K562 (cell line): ENCODE results near the gene XPR1. TPM values are rescaled to one million over a fixed set of nuclear protein-coding genes. Genes with fewer than 3 reads are reported as not detected.
A peak's percentile ranks its signal among the peaks of the same experiment; 100 is the strongest.

Source experiments
- ATAC-seq: fragments of 200-7000 bp; cut with Tn5 transposase; 3 replicates; pipeline ENCODE4 v1.9.1; 2020; ENCODE audit warnings: moderate library complexity
- BruUV-seq: library from RNA; stranded (reverse); fragments of 400-500 nt; replicated peaks from 2 replicates; lab custom pipeline; 2021; lab: Mats Ljungman, UMichigan
- CTCF ChIA-PET: fragments of 300-600 bp; formaldehyde crosslinking; extraction: SDS; loops from one replicate; lab custom pipeline; 2021; ENCODE audit warnings: low intra/inter-chr PET ratio; lab: Yijun Ruan, JAX
- POLR2A ChIA-PET: fragments of 300-600, 350-650 bp; sonication (Branson Sonifier 250); formaldehyde crosslinking; extraction: SDS; loops from one replicate; lab custom pipeline; 2021; ENCODE audit warnings: antibody characterized with exemption, inconsistent platforms; lab: Yijun Ruan, JAX
- DNase-seq, 4 experiments: peaks; one replicate each; pipeline versions ENCODE4 v3.0.0 to v3.0.0-alpha.2; 2011 to 2018; ENCODE audit warnings: low spot score in 3 of 4, mixed read lengths in 3 of 4; ENCODE audit errors: extremely low read depth in 1 of 4
- FAIRE-seq: peaks from 2 replicates; lab custom pipeline; 2011; peaks lifted over from hg19 to GRCh38; lab: Jason Lieb, UNC
- H2AFZ ChIP-seq: 2 replicates; pipeline ENCODE4 v1.6.0; 2011; ENCODE audit warnings: low read depth, low read length, control low read depth, inconsistent platforms
- H3K27ac ChIP-seq: fragments of 200-600 bp; 3 replicates; pipeline ENCODE4 v1.8.0; 2011; ENCODE audit warnings: low read depth, mild to moderate bottlenecking, control low read depth, inconsistent platforms, low read length, moderate library complexity, mixed read lengths; ENCODE audit errors: extremely low read depth
- H3K27me3 ChIP-seq, 2 experiments: fragments of 300-600 bp in 1 of 2; 2 replicates in 1 of 2; 3 replicates in 1 of 2; pipeline versions ENCODE4 v1.6.0 to v1.8.0; 2011; ENCODE audit warnings: inconsistent platforms in 2 of 2, low read length in 2 of 2, mild to moderate bottlenecking in 1 of 2, mixed read lengths in 1 of 2, moderate library complexity in 1 of 2; ENCODE audit not compliant: control insufficient read depth in 2 of 2, insufficient read depth in 2 of 2
- H3K36me3 ChIP-seq: fragments of 300-600 bp; 3 replicates; pipeline ENCODE4 v1.8.0; 2011; ENCODE audit warnings: mild to moderate bottlenecking, low read length, inconsistent platforms; ENCODE audit not compliant: control insufficient read depth, insufficient read depth
- H3K4me1 ChIP-seq, 2 experiments: fragments of 200-600 bp in 1 of 2; replicated peaks in 1 of 2; 2 replicates in 1 of 2; 3 replicates in 1 of 2; pipeline versions ENCODE4 v1.5.1 to v1.8.0; 2011; ENCODE audit warnings: inconsistent platforms in 2 of 2, low read length in 2 of 2, mild to moderate bottlenecking in 1 of 2, mixed read lengths in 1 of 2, moderate library complexity in 1 of 2; ENCODE audit not compliant: control insufficient read depth in 2 of 2, insufficient read depth in 2 of 2
- H3K4me2 ChIP-seq: 2 replicates; pipeline ENCODE4 v1.6.1; 2011; ENCODE audit warnings: low read length, control low read depth, inconsistent platforms, mixed read lengths; ENCODE audit not compliant: insufficient read depth
- H3K4me3 ChIP-seq: fragments of 200-600 bp; sonication (generic), shearing (Covaris generic); 2 replicates; pipeline ENCODE4 v1.5.1; 2016; ENCODE audit warnings: control low read depth, inconsistent platforms
- H3K79me2 ChIP-seq: fragments of 200-600 bp; 3 replicates; pipeline ENCODE4 v1.8.0; 2011; ENCODE audit warnings: low read length, inconsistent platforms; ENCODE audit not compliant: control insufficient read depth, insufficient read depth
- H3K9ac ChIP-seq, 2 experiments: 2 replicates each; pipeline versions ENCODE4 v1.6.0 to v1.6.1; 2011; ENCODE audit warnings: low read depth in 2 of 2, low read length in 2 of 2, control low read depth in 1 of 2, inconsistent platforms in 1 of 2, mild to moderate bottlenecking in 1 of 2, mixed read lengths in 1 of 2; ENCODE audit not compliant: insufficient read depth in 1 of 2
- H3K9me1 ChIP-seq: one replicate; pipeline ENCODE4 v1.6.0; 2011; ENCODE audit warnings: inconsistent platforms, mild to moderate bottlenecking, low read length, moderate library complexity; ENCODE audit not compliant: control insufficient read depth, insufficient read depth
- H3K9me3 ChIP-seq: replicated peaks from 2 replicates; pipeline ENCODE4 v1.5.1; 2011; ENCODE audit warnings: low read depth, low read length, inconsistent platforms; ENCODE audit not compliant: control insufficient read depth, insufficient read depth
- H4K20me1 ChIP-seq: replicated peaks from 2 replicates; pipeline ENCODE4 v1.6.1; 2011; ENCODE audit warnings: low read length, inconsistent platforms, mixed read lengths; ENCODE audit not compliant: control insufficient read depth, insufficient read depth
- WGBS: fragments of 100-300 bp; shearing (Covaris generic); methylation state at CpG from one replicate; pipeline ENCODE4 v1.1.6; 2016; ENCODE audit warnings: low coverage, mixed read lengths; ENCODE audit not compliant: insufficient coverage; ENCODE audit errors: missing lambda C conversion rate; 5-methylcytosine and 5-hydroxymethylcytosine counted together
- in situ Hi-C: fragments of 300-500 bp; cut with MboI; formaldehyde crosslinking; loops from 4 replicates; pipeline ENCODE4 v1.15.0; 2018; ENCODE audit warnings: inconsistent platforms, mixed read lengths
- intact Hi-C: fragments of 100-400 bp; cut with micrococcal nuclease; formaldehyde crosslinking; loops from 2 replicates; pipeline ENCODE4 v1.14.2; 2022
- polyA plus RNA-seq, 8 experiments: library from polyadenylated mRNA; depleted of rRNA in 4 of 8; stranded (reverse) in 5 of 8; unstranded in 3 of 8; fragments of >200 nt; fragmentation: Nextera tagmentation in 2 of 8; fragmentation: Illumina TruSeq in 1 of 8; extraction: Ambion mirVana in 2 of 8; extraction: Trizol in 1 of 8; gene quantifications; 2 replicates each; pipeline versions ENCODE4 v1.2.1 to v1.2.3, GENCODE V29; 2011 to 2014; ENCODE audit warnings: inconsistent platforms in 1 of 8, missing spikeins in 1 of 8
- total RNA-seq, 7 experiments: library from RNA; depleted of rRNA in 6 of 7; stranded (reverse); fragments of >200 nt in 6 of 7; fragmentation: Illumina TruSeq in 2 of 7; extraction: Trizol in 2 of 7; gene quantifications; 2 replicates each; pipeline versions ENCODE4 v1.2.1 to v1.2.3, GENCODE V29; 2011 to 2021; ENCODE audit warnings: low replicate concordance in 1 of 7
- TF ChIP-seq, protein P1 (sequence below), 2 experiments: fragments of 450-650 bp in 1 of 2; sonication (generic) in 1 of 2; formaldehyde crosslinking in 1 of 2; IDR thresholded peaks in 1 of 2; conservative IDR thresholded peaks in 1 of 2; 2 replicates each; pipeline versions ENCODE4 v1.6.1 to v1.8.1; 2016 to 2023; ENCODE audit warnings: mild to moderate bottlenecking in 2 of 2, moderate library complexity in 2 of 2, inconsistent platforms in 1 of 2, missing genetic modification reagents in 1 of 2
- TF ChIP-seq, protein P2 (sequence below), 2 experiments: fragments of 450-650 bp; IDR thresholded peaks; 2 replicates each; pipeline ENCODE4 v1.6.1; 2016; ENCODE audit warnings: mild to moderate bottlenecking in 2 of 2, borderline replicate concordance in 1 of 2, low read depth in 1 of 2, moderate library complexity in 1 of 2

XPR1 gene
- total and polyA plus RNA-seq, 9 of the 15 experiments (the other 6 are each of a cell fraction or from before 2014, with no cell fraction given): 3.0 to 66.2 (median 38.6) TPM

DNA sequence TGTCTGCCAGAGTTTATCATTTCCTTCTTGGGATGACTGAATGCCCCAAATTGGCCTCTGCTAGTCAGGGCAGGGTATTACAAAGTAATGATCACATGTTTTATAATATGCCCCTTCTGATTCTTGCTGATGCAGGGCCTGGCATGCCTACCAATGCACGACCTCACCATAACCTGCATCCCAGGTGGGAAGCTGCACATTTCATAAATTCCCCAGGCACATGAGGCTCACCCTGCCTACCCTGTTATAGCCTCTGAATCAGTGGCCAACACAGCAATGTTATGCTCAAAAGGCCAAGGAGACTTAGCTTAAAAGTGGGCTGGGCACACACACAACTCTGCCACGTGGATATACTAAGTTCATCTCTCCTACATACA is 28.0 kb upstream of the XPR1 start:
- Histone ChIP-seq H3K79me2 (no peaks in the 10 kb centered on the region), H3K9me1 (no peaks in the 10 kb centered on the region), H3K27me3 (no peaks in the 10 kb centered on the region)
- 61% methylated on average over 2 of the region's 2 CpGs for WGBS
- no TSS peak for BruUV-seq
- TF ChIP-seq, protein P1, sequence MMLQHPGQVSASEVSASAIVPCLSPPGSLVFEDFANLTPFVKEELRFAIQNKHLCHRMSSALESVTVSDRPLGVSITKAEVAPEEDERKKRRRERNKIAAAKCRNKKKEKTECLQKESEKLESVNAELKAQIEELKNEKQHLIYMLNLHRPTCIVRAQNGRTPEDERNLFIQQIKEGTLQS (IDR thresholded peaks at IDR 0.05): no peak
- TF ChIP-seq, protein P1 (CRISPR knock-in tag; conservative IDR thresholded peaks at IDR 0.05): 0 out of 2 replicates have a peak, but pooled peaks have one; percentile 44
- TF ChIP-seq, protein P2, sequence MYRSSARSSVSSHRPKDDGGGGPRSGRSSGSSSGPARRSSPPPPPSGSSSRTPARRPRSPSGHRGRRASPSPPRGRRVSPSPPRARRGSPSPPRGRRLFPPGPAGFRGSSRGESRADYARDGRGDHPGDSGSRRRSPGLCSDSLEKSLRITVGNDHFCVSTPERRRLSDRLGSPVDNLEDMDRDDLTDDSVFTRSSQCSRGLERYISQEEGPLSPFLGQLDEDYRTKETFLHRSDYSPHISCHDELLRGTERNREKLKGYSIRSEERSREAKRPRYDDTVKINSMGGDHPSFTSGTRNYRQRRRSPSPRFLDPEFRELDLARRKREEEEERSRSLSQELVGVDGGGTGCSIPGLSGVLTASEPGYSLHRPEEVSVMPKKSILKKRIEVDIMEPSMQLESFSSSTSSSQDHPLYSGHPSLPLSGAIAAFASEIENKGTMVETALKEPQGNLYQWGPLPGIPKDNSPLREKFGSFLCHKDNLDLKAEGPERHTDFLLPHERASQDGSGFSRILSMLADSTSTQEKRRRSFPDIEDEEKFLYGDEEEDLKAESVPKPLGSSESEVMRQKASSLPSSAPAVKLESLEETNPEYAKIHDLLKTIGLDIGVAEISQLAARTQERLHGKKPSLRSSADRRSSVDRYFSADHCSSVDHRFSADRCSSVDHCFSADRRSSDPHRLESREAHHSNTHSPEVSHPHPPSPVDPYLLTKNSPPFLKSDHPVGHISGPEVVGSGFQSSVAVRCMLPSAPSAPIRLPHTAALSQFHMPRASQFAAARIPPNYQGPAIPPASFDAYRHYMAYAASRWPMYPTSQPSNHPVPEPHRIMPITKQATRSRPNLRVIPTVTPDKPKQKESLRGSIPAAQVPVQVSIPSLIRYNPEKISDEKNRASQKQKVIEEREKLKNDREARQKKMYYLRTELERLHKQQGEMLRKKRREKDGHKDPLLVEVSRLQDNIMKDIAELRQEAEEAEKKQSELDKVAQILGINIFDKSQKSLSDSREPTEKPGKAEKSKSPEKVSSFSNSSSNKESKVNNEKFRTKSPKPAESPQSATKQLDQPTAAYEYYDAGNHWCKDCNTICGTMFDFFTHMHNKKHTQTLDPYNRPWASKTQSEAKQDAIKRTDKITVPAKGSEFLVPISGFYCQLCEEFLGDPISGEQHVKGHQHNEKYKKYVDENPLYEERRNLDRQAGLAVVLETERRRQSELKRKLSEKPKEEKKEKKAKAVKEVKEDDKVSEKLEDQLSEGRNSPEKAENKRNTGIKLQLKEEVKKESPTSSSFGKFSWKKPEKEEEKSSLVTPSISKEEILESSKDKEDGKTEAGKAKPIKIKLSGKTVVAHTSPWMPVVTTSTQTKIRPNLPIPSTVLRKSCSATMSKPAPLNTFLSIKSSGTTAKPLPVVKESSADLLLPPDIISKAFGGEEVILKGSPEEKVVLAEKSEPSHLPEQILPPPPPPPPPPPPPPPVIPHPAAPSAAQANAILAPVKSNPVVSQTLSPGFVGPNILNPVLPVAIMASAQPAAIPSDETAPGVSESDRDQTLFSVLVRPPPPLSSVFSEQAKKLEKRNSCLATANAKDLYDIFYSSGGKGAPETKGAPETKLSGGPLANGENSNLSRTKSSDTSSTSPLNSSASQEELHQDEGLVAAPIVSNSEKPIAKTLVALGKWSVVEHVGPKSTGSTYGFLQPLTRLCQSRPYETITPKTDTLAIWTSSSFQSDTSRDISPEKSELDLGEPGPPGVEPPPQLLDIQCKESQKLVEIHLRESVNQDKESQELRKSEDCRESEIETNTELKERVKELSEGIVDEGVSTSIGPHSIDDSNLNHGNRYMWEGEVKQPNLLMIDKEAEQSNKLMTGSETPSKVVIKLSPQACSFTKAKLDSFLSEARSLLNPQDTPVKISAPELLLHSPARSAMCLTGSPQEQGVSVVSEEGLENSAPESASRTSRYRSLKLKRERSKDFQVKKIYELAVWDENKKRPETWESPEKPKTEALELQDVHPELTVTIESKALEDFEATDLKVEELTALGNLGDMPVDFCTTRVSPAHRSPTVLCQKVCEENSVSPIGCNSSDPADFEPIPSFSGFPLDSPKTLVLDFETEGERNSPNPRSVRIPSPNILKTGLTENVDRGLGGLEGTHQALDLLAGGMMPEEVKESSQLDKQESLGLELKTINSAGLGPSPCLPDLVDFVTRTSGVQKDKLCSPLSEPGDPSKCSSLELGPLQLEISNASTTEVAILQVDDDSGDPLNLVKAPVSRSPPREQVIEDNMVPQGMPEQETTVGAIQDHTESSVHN (IDR thresholded peaks at IDR 0.05; ENCODE audit: borderline replicate concordance in 1 of 2, low read depth in 1 of 2): no peak
- TF ChIP-seq, all 486 proteins: peak for 1
- intact Hi-C loops (no loop called here), in situ Hi-C loops (no loop called here)
- no peak for FAIRE-seq
- ChIA-PET POLR2A (interaction anchor here (1.0 to 1.3 kb wide), 5 partner anchors 9 to 338 kb away, joined by 3 to 6 read pairs (median 3); partner anchors contain the start of gene XPR1), CTCF (no interaction called here)
- Histone ChIP-seq H3K27ac (peak overlapping the region; percentile 43; the same call in 1 of the 3 replicates), H3K4me1 (peaks cover 17 to 20% of the 10 kb centered on the region in 2 experiments), H3K36me3 (no peaks in the 10 kb centered on the region), H3K4me2 (peak overlapping the region; percentile 68; the same call in 1 of the 2 replicates), H3K9ac (peak overlapping the region; percentile 42 to 80; a peak in 2 of 4 replicates), H3K4me3 (no peak overlapping the region), H3K9me3 (no peaks in the 10 kb centered on the region), H2AFZ (peak overlapping the region; percentile 86), H4K20me1 (no peaks in the 10 kb centered on the region)
- DNase-seq: no peak
- ATAC-seq: peak; percentile 3; the same call in 1 of the 3 replicates
